ENCODE results near the gene GRIN2C.

GRIN2C gene

GRCh38 chr17:74863420-74864296 lies 4.0 kb upstream of the GRIN2C start:
- no peak for DNase-seq (ENCODE audit: low read depth, low spot score)

GRCh38 chr17:74862919-74863318 lies 3.2 kb upstream of the GRIN2C start:
- no peak for DNase-seq (ENCODE audit: low read depth, low spot score)
- no peak overlapping the region for H3K4me3 ChIP-seq (ENCODE audit: low read depth, low read length)
- in situ Hi-C loops (cut with HindIII; ENCODE audit: low sequenced_read_pairs) = no loop called here
- no peak for TF ChIP-seq CTCF (IDR thresholded peaks at IDR 0.05; ENCODE audit: low read depth, low read length)

More at GRCh38 chr17:74863420-74864296, 4.0 kb upstream of the GRIN2C start:
- in situ Hi-C loops (cut with HindIII; ENCODE audit: low sequenced_read_pairs) = no loop called here
- H3K4me3 ChIP-seq (ENCODE audit: low read depth, low read length) = no peak overlapping the region
- no peak for TF ChIP-seq CTCF (IDR thresholded peaks at IDR 0.05; ENCODE audit: low read depth, low read length)

- no peak overlapping the region for H3K4me3 ChIP-seq (ENCODE audit: low read depth, low read length)
- peak; percentile 33 for DNase-seq (ENCODE audit: low read depth, low spot score)
- in situ Hi-C loops (cut with HindIII; ENCODE audit: low sequenced_read_pairs) = no loop called here
- peak; percentile 79 for TF ChIP-seq CTCF (IDR thresholded peaks at IDR 0.05; ENCODE audit: low read depth, low read length)
These were observed 2.6 kb upstream of the GRIN2C start for GRCh38 chr17:74862108-74862901.

- DNase-seq (ENCODE audit: low read depth, low spot score) = no peak
- TF ChIP-seq CTCF (IDR thresholded peaks at IDR 0.05; ENCODE audit: low read depth, low read length) = no peak
- H3K4me3 ChIP-seq (ENCODE audit: low read depth, low read length) = no peak overlapping the region
- in situ Hi-C loops (cut with HindIII; ENCODE audit: low sequenced_read_pairs) = no loop called here
These were observed 2.0 kb upstream of the GRIN2C start for GRCh38 chr17:74861662-74862107.

- TF ChIP-seq CTCF (IDR thresholded peaks at IDR 0.05; ENCODE audit: low read depth, low read length) = no peak
- in situ Hi-C loops (cut with HindIII; ENCODE audit: low sequenced_read_pairs) = no loop called here
- no peak for DNase-seq (ENCODE audit: low read depth, low spot score)
- no peak overlapping the region for H3K4me3 ChIP-seq (ENCODE audit: low read depth, low read length)
These were observed 1.4 kb upstream of the GRIN2C start for GRCh38 chr17:74860872-74861661.

Measured in astrocyte of the spinal cord (primary cell).